Right ventricle myocardium superior (tissue), 1 donor: ENCODE measurements around the gene CPSF4. TPM values are rescaled to one million over a fixed set of nuclear protein-coding genes. Genes with fewer than 3 reads are reported as not detected.
A peak's percentile ranks its signal among the peaks of the same experiment; 100 is the strongest.

Experiments used
- ATAC-seq: fragments of 200-7000 bp; cut with Tn5 transposase; one replicate; pipeline ENCODE4 v1.9.1; 2020; ENCODE audit warnings: mild to moderate bottlenecking; ENCODE audit not compliant: poor library complexity
- DNase-seq: peaks from one replicate; pipeline ENCODE4 v3.0.0-alpha.2; 2020
- intact Hi-C: fragments of 100-400 bp; cut with DNase I; formaldehyde crosslinking; loops from one replicate; pipeline ENCODE4 v1.11.2; 2022
- long read RNA-seq: library from polyadenylated mRNA; unstranded; transcript quantifications from one replicate; pipeline ENCODE4 v2.0.0, GENCODE V29; 2021
- total RNA-seq: library from RNA; stranded (reverse); fragmentation: NEBNext Ultra II Directional; extraction: Animal tissue kit (Norgen Biotek cat#: 25700); gene quantifications from one replicate; pipeline ENCODE4 v1.2.1, GENCODE V29; 2021
- donor health status: DM: no; HTN: yes; CAD: no; lungs with severe emphysema.

Gene CPSF4
- 19.9 TPM for total RNA-seq
- long read RNA-seq, transcript CPSF4-204 (8 exons, 1,738 nt) = major isoform, 56 of 102 reads
- long read RNA-seq, transcript CPSF4-201 (8 exons, 1,691 nt) = minor isoform, 23 of 102 reads
- long read RNA-seq, partial matches to known transcripts = 3 of 102 reads
- long read RNA-seq, other reads (novel, unspliced or antisense) = 19 of 102 reads

GRCh38 chr7:99438573-99439480, at the start of gene CPSF4, which contains the start of gene PTCD1:
Gene CPSF4, plus strand, starts transcription at chr7:99438943. Its CDS starts 140 bp downstream, at chr7:99439083.
Gene PTCD1, minus strand, starts transcription at chr7:99438798. Its CDS starts 3,556 bp downstream, at chr7:99435242.
- DNase-seq = peak; percentile 97
- ATAC-seq = peak; percentile 99
- intact Hi-C loops = no loop called here

- ATAC-seq (no peak), DNase-seq (no peak)
- intact Hi-C loops = no loop called here
These were observed 49.0 kb upstream of the CPSF4 start for GRCh38 chr7:99389772-99390171.

- intact Hi-C loops = no loop called here
- no peak for DNase-seq
- ATAC-seq = no peak
These were observed 47.7 kb upstream of the CPSF4 start for GRCh38 chr7:99390941-99391602.

- intact Hi-C loops = no loop called here
- DNase-seq (no peak), ATAC-seq (no peak)
These were observed 46.7 kb upstream of the CPSF4 start for GRCh38 chr7:99392046-99392445.

- DNase-seq = peak; percentile 90
- ATAC-seq = peak; percentile 89
- intact Hi-C loops = no loop called here
These were observed 45.9 kb upstream of the CPSF4 start for GRCh38 chr7:99392659-99393354.

- peak; percentile 62 for ATAC-seq
- intact Hi-C loops = no loop called here
- DNase-seq = peak; percentile 78
These were observed 45.2 kb upstream of the CPSF4 start for GRCh38 chr7:99393355-99394187.

GRCh38 chr7:99394188-99394502, 44.6 kb upstream of the CPSF4 start:
- intact Hi-C loops = no loop called here
- ATAC-seq (no peak), DNase-seq (no peak)

- DNase-seq (no peak), ATAC-seq (no peak)
- intact Hi-C loops = no loop called here
These were observed 43.0 kb upstream of the CPSF4 start for GRCh38 chr7:99395616-99396327.

- intact Hi-C loops = no loop called here
- ATAC-seq = no peak
- DNase-seq = no peak
These were observed 42.1 kb upstream of the CPSF4 start for GRCh38 chr7:99396418-99397296.

GRCh38 chr7:99397297-99397983, 41.3 kb upstream of the CPSF4 start:
- DNase-seq (peak; percentile 18), ATAC-seq (no peak)
- intact Hi-C loops = no loop called here

- DNase-seq = peak; percentile 6
- intact Hi-C loops = no loop called here
- ATAC-seq = no peak
These were observed 39.8 kb upstream of the CPSF4 start for GRCh38 chr7:99398891-99399445.

- ATAC-seq = no peak
- DNase-seq = peak; percentile 30
- intact Hi-C loops = no loop called here
These were observed 39.1 kb upstream of the CPSF4 start for GRCh38 chr7:99399597-99399996.

GRCh38 chr7:99402854-99403253, 35.9 kb upstream of the CPSF4 start:
- ATAC-seq (no peak), DNase-seq (no peak)
- intact Hi-C loops = no loop called here

- ATAC-seq (no peak), DNase-seq (no peak)
- intact Hi-C loops = no loop called here
These were observed 35.0 kb upstream of the CPSF4 start for GRCh38 chr7:99403764-99404163.

GRCh38 chr7:99404235-99404976, 34.3 kb upstream of the CPSF4 start:
- DNase-seq (peak; percentile 56), ATAC-seq (no peak)
- intact Hi-C loops = no loop called here
